Astrocyte of the cerebellum (primary cell): ENCODE data around the gene HOGA1.
A peak's percentile ranks its signal among the peaks of the same experiment; 100 is the strongest.

Experiments
- DNase-seq: peaks from one replicate; pipeline ENCODE4 v3.0.0-alpha.2; 2011; ENCODE audit warnings: low read depth
- H3K4me3 ChIP-seq: 2 replicates; pipeline ENCODE4 v1.5.1; 2011; ENCODE audit warnings: mild to moderate bottlenecking, low read depth, low read length, moderate library complexity
- in situ Hi-C: cut with HindIII; loops from 2 replicates; pipeline ENCODE4 v1.10.0; 2017; ENCODE audit warnings: low sequenced_read_pairs
- TF ChIP-seq, protein P1 (sequence below): IDR thresholded peaks from 2 replicates; pipeline ENCODE4 v1.5.1; 2012; ENCODE audit warnings: low read length, low read depth, moderate library complexity, mild to moderate bottlenecking; ENCODE audit errors: missing control alignments

Gene HOGA1

DNA sequence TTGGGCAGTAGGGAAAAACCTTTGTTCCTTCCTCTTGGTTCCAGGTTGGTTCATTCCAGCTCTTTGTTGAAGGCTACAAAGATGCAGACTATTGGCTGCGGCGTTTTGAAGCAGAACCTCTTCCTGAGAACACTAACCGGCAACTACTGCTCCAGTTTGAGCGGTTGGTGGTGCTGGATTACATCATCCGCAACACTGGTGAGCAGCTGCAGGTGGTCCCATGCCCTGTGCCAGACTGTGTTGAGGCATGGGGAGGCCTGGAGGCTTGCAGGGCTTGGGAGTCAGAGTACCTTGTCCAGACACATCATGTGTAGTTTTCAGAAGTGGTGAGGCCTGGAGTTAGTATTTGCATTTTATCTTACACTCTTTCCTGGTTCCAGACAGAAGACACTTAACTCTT lies 72.6 kb downstream of the HOGA1 start:
- in situ Hi-C loops: no loop called here
- H3K4me3 ChIP-seq: no peak overlapping the region
- no peak for DNase-seq
- TF ChIP-seq, protein P1, sequence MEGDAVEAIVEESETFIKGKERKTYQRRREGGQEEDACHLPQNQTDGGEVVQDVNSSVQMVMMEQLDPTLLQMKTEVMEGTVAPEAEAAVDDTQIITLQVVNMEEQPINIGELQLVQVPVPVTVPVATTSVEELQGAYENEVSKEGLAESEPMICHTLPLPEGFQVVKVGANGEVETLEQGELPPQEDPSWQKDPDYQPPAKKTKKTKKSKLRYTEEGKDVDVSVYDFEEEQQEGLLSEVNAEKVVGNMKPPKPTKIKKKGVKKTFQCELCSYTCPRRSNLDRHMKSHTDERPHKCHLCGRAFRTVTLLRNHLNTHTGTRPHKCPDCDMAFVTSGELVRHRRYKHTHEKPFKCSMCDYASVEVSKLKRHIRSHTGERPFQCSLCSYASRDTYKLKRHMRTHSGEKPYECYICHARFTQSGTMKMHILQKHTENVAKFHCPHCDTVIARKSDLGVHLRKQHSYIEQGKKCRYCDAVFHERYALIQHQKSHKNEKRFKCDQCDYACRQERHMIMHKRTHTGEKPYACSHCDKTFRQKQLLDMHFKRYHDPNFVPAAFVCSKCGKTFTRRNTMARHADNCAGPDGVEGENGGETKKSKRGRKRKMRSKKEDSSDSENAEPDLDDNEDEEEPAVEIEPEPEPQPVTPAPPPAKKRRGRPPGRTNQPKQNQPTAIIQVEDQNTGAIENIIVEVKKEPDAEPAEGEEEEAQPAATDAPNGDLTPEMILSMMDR: no peak

DNA sequence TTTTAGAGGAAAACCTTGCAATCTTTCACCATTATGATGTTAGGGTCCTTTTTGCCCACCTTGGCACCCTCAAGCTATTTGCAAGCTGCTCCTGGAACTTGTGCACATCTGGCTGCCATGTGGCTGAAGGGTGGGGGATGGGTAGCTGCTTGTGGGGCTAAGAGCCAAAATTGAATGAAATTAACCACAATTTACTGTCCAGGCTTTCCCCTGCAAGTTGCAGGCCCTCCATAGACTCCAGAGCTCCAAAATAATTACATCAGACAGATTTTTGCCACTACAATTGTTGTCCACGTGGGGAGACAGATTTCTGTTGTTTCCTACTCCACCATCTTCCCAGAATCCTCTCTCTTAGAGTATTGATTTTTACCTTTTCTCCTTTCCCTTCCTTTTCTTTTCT lies 75.4 kb downstream of the HOGA1 start:
- in situ Hi-C loops: no loop called here
- H3K4me3 ChIP-seq: no peak overlapping the region
- DNase-seq: peak; percentile 29
- TF ChIP-seq, protein P1: no peak
